Measurements from ENCODE around the gene MFN2. TPM values are rescaled to one million over a fixed set of nuclear protein-coding genes. Genes with fewer than 3 reads are reported as not detected.

Gene MFN2
- total and polyA plus RNA-seq, 2 of the 8 experiments (the other 6 are each of a cell fraction or from before 2014, with no cell fraction given) = 34.0 to 62.5 TPM

- no peak overlapping the region for H2BK12ac ChIP-seq (ENCODE audit: low read depth, low read length)
- H3K79me2 ChIP-seq (ENCODE audit: control insufficient read depth in 1 of 2, insufficient read depth in 2 of 2, low read length in 2 of 2) = no peaks in the 10 kb centered on the region
- H4K20me1 ChIP-seq (replicated peaks in 1 of 2; ENCODE audit: control insufficient read depth in 1 of 2, insufficient read depth in 2 of 2, low read length in 2 of 2) = no peaks in the 10 kb centered on the region
- H3K9me3 ChIP-seq (ENCODE audit: insufficient read depth in 2 of 2, low read depth in 1 of 2, low read length in 1 of 2) = no peaks in the 10 kb centered on the region
- CTCF ChIA-PET (ENCODE audit: partially characterized antibody) = interaction anchor here (0.9 to 1.5 kb wide), 2 partner anchors 22 to 26 kb away, joined by 3 to 7 read pairs; no protein-coding TSS in a partner anchor
- H4K5ac ChIP-seq (ENCODE audit: insufficient read length, low read depth, low read length) = no peak overlapping the region
- no peak overlapping the region for H4K8ac ChIP-seq (ENCODE audit: extremely low read depth, insufficient read depth, low read length)
- peaks cover 0 to 13% (median 4%) of the 10 kb centered on the region in 4 experiments; a peak in 5 of 7 replicates for H3K4me1 ChIP-seq (replicated peaks in 1 of 4; ENCODE audit: control insufficient read depth in 3 of 4, insufficient read depth in 4 of 4, low read length in 3 of 4)
- no peak overlapping the region for H3K14ac ChIP-seq (ENCODE audit: insufficient read length)
- no peak overlapping the region for H4K91ac ChIP-seq (replicated peaks; ENCODE audit: insufficient read length, low read length)
- TF ChIP-seq EP300 (IDR thresholded peaks at IDR 0.05; ENCODE audit: borderline replicate concordance in 1 of 2, low read depth in 2 of 2, low read length in 2 of 2) (no peak), CTCF (IDR thresholded peaks at IDR 0.05; ENCODE audit: control extremely low read depth in 1 of 3, insufficient read depth in 1 of 3, low read depth in 1 of 3, low read length in 3 of 3) (peak in 2 of 3 experiments; percentile 26 to 46; a peak in 2 of 4 replicates), NANOG (IDR thresholded peaks at IDR 0.05; ENCODE audit: insufficient read depth, low read depth, low read length, poor library complexity, severe bottlenecking) (no peak), RAD21 (IDR thresholded peaks at IDR 0.05 in 1 of 2, conservative IDR thresholded peaks at IDR 0.05 in 1 of 2; ENCODE audit: low read depth in 2 of 2, low read length in 2 of 2) (peak; percentile 37 to 59), USF2 (IDR thresholded peaks at IDR 0.05; ENCODE audit: low read length) (no peak)
- 93% methylated on average over 13 of the region's 14 CpGs; no CpG with 5 or more reads in 1 of the 2 experiments for WGBS, 2 experiments (ENCODE audit: extremely low coverage in 1 of 2, insufficient coverage in 1 of 2, insufficient read length in 1 of 2, insufficient replicate concordance in 2 of 2, low coverage in 1 of 2, low lambda C conversion rate in 2 of 2, missing lambda C conversion rate in 1 of 2)
- no peak overlapping the region for H2AK5ac ChIP-seq (ENCODE audit: low read depth, low read length)
- no peak overlapping the region for H3K23ac ChIP-seq (ENCODE audit: insufficient read length)
- no peak for FAIRE-seq
- H3K79me1 ChIP-seq (ENCODE audit: low read depth, low read length) = no peaks in the 10 kb centered on the region
- no peak overlapping the region for H3K56ac ChIP-seq (replicated peaks; ENCODE audit: insufficient read length, low read depth, low read length)
- POLR2A ChIA-PET (ENCODE audit: partially characterized antibody) = interaction anchor here (1.3 to 1.4 kb wide), 2 partner anchors 14 to 17 kb away, joined by 3 to 5 read pairs; no protein-coding TSS in a partner anchor
- H2AFZ ChIP-seq (ENCODE audit: low read length) = no peak overlapping the region
- H2BK15ac ChIP-seq (ENCODE audit: low read length) = no peak overlapping the region
- no peaks in the 10 kb centered on the region for H3K23me2 ChIP-seq (ENCODE audit: low read depth, low read length)
- H3K4me2 ChIP-seq (ENCODE audit: insufficient read depth in 1 of 2, low read depth in 2 of 2, low read length in 2 of 2) = no peak overlapping the region
- no peak overlapping the region for H3K18ac ChIP-seq (ENCODE audit: extremely low read depth, low read length)
- no peak overlapping the region for H2BK5ac ChIP-seq (ENCODE audit: low read depth, low read length)
- no peak overlapping the region for H3K4ac ChIP-seq (replicated peaks; ENCODE audit: insufficient read length, low read depth, low read length)
- no peak for DNase-seq (ENCODE audit: low read depth in 1 of 2, low spot score in 2 of 2)
- H3K36me3 ChIP-seq (ENCODE audit: control insufficient read depth in 2 of 4, insufficient read depth in 4 of 4, low read length in 3 of 4) = no peaks in the 10 kb centered on the region
- H3K27ac ChIP-seq (ENCODE audit: low read depth, low read length) = no peak overlapping the region
- no peaks in the 10 kb centered on the region; a peak in 1 of 7 replicates for H3K27me3 ChIP-seq (replicated peaks in 1 of 4; ENCODE audit: control insufficient read depth in 3 of 4, extremely low read depth in 1 of 4, insufficient read depth in 3 of 4, low read length in 3 of 4)
- no peak overlapping the region for H2BK120ac ChIP-seq (replicated peaks; ENCODE audit: low read depth, low read length)
- no peak overlapping the region for H3K9ac ChIP-seq (replicated peaks in 1 of 4; ENCODE audit: extremely low read depth in 1 of 4, low read depth in 3 of 4, low read length in 3 of 4)
- no peak overlapping the region for H3K4me3 ChIP-seq (ENCODE audit: extremely low read depth in 1 of 4, insufficient read depth in 2 of 4, low read depth in 3 of 4, low read length in 4 of 4)
- H2BK20ac ChIP-seq (ENCODE audit: low read length) = no peak overlapping the region
These were observed 72.9 kb downstream of the MFN2 start for GRCh38 chr1:12052997-12053686.

Measured in H1 (cell line).